Stimulated activated CD4-positive, alpha-beta T cell treated with anti-CD3 and anti-CD28 coated beads, Interleukin-2, amount 100 ng/mL, for 4 hours (primary cell): ENCODE measurements around the gene SMAD3.
A peak's percentile ranks its signal among the peaks of the same experiment; 100 is the strongest.
"Not testable (repeated sequence)": the region's sequence is repeated elsewhere in the genome, so short reads cannot be mapped to it uniquely, and the experiment has no call there.

ENCODE experiments used
- DNase-seq: peaks from one replicate; pipeline ENCODE4 v3.0.0-alpha.2; 2020; ENCODE audit warnings: low read depth

SMAD3 gene

DNA sequence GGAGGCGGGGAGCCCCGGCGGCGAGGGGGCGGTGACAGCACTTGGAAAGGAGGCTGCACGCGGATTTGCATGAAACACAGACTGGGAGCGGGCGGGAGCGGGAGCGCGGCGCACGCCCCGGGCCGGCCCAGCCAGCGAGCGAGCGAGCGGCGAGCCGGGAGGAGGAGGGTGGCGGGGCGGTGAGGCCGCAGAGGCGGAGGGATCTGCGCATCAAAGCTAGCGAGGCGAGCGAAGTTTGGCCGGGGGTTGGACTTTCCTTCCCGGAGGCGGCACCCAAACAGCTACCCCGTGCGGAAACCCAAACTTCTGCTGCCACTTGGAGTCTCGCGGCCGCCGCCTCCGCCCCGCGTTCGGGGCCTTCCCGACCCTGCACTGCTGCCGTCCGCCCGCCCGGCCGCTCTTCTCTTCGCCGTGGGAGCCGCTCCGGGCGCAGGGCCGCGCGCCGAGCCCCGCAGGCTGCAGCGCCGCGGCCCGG lies at the start of gene SMAD3:
Gene SMAD3, plus strand, starts transcription at position 72 of the 475 bp plus-strand sequence. CDS start 553 bp downstream, outside the sequence.
- peak; percentile 56 for DNase-seq

DNA sequence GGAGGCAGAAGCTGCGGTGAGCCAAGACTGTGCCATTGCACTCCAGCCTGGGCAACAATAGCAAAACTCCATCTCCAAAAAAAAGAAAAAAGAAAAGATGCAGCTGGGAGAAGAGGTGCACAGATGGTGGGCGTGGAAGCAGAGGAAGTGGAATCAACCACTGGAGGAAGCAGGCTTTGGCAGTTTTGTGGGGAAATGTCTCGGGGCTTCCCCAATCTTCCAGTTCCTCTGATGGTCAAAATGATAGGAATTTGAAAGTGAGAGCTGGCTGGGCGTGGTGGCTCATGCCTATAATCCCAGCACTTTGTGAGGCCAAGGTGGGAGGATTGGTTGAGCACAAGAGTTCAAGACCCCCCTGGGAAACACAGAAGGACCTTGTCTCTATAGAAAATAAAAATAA lies 48.1 kb upstream of the SMAD3 start:
- DNase-seq = no peak

DNA sequence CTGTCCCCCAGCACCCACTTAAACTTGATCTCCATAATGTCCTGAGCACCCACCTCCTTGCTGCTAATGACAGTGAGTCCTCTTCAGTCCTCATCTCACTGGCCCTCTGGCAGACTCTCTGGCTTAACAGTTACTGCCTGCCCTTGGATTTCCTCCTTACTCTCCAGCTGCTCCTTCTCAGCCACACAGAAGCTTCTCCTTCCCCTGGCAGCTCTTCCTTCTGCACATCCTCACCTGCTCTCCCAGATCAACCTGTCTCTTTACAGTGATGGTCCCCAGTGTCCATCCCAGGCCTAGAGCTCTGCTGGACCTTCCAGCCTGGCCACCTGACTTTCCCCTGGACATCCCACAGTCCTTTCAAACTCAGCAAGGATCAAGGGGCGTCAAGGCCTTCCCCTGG lies 47.4 kb upstream of the SMAD3 start:
- no peak for DNase-seq

DNA sequence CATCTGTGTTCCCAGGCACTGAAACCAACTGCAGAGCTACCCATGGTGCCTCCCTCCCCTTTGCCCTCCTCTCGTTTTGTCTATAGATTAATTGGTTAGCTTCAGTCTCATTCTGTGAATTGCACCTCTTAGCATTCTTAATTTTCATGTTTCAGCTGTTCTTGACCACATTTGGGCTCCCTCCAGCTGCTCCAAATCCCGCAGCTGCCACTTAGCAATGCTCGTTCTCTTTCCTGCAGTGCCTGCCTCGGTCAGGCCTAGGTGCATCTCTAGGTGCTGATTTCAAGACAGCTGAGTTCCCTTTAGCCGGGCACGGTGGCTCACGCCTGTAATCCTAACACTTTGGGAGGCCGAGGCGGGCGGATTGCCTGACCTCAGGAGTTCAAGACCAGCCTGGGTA lies 47.0 kb upstream of the SMAD3 start:
- DNase-seq = no peak

DNA sequence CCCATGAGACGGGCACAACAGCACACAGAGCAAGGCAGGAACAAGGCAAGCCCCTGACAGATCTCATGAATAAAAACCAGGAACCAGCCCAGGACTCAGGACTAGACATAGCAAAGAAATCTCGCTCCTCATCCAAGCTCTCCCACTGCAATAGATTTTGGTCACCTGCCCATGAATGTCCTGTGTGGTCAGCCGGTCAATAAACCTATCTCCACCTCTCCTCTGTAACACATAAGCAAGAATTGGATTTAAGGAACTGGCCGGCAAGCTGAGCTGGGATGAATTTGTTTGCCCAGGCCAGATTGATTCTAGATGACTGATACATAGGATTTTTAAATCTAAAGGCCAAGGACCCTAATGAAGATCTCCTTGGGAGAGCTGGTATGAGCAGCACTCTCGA lies 46.3 kb upstream of the SMAD3 start:
- no peak for DNase-seq

DNA sequence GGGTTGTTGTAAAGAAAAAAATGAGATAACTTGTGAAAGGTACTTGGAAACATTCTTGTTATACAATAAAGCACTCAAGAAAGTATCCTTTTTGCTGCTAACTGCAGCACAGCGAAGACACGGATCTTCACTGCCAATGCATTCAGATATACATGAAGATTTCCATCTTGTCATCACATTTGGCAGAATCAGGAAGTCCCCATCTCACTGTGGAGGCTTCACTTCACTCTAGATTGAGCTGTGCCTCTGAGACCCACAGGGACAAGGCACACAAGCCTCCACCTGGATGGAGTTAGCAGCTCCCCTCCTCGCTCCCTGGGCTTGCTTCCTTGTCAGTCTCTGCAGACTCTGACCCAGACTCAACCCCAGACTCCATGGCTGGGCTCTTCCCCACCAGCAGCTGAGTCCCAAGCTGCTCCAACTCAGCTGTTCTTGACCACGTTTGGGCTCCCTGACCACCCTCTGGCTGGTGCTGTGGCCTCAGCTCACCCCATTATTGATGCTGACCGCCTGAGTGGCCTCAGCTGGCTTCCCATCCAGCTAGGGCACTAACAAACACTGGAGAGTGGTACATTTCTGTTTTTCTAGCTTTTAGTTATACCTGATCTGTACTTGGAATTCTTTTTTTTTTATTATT lies 45.4 kb upstream of the SMAD3 start:
- no peak for DNase-seq

DNA sequence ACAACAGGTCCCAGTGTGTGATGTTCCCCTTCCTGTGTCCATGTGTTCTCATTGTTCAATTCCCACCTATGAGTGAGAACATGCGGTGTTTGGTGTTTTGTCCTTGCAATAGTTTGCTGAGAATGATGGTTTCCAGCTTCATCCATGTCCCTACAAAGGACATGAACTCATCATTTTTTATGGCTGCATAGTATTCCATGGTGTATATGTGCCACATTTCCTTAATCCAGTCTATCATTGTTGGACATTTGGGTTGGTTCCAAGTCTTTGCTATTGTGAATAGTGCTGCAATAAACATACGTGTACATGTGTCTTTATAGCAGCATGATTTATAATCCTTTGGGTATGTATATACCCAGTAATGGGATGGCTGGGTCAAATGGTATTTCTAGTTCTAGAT lies 44.7 kb upstream of the SMAD3 start:
- DNase-seq = not testable (repeated sequence)

DNA sequence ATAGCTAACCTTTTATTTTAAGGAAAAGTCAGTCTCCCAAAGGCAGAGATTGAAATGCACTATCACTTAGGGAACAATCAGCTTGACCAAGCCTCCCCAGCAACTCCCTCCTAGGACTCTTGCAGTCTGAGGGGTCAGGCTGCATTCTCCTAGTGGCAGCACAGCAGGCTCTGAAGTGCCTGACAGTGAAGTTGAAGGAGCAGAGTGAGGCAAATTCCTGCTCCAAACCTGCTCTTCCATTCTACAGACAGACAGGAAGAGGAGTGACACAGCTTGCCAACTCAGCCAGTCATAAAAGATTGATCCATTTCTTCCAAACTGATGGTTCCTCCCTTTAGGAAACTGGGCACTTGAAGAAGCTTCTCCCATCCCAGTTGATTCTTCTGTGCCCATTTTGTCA lies 43.9 kb upstream of the SMAD3 start:
- DNase-seq = no peak

DNA sequence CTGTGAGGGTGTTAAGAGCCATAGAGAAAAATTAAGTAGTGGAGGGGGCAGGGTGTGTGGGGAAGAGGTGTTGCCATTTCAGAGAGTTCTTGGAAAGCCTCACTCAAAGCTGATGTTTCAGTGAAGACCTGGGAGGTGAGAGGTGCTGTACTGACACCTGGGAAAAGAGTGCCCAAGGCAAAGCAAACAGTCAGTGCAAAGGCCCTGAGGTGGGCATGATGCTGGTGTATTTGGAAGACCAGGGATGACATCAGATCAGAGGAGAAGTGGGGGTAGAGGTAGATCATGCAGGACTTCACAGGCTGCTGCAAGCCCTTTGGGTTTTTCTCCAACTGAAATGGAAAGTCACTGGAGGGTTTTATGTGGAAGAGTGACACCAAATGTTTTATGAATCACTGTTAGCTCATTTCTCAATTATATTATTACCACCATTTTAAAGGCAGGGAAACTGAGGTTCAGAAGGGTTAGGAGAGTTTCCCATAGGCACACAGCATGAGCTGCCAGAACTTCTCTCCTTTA lies 42.8 kb upstream of the SMAD3 start:
- DNase-seq = no peak

DNA sequence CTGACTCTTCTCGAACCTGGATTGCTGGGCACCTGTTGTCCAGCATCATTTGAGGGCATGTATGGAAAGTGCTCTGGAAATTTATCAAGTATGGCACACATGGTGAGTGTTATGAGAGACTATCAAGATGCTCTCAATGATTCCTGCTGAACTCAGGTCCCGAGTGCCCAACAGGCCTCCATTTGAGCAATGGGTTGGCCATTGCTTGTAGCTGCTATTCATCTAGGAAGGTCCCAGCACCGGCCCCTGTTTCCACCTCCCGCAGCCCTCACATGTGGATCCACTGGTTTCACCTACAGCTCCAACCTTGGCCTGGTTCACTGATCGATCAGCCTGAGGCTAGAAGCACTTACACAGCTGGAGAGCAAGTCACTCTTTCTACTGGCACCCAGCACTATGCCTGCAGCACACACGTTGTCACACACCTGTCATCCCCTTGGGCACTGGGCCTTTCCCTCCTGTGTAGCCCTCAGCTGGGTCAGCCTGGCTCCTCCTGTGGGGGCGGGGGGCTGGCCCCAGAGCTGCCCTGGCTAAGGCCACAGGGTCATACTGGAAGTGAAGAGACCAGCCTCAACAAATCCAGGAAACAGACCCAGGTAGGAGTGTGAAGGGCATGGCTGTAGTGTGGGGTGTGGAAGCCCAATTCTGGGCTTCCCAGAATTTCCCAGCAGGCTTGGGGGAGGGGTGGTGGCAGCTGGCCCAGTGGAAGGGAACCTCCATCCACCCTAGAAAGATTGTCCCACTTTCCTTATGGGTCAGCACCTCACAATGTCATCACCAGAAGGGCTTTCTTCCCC lies 41.7 kb upstream of the SMAD3 start:
- DNase-seq = no peak

DNA sequence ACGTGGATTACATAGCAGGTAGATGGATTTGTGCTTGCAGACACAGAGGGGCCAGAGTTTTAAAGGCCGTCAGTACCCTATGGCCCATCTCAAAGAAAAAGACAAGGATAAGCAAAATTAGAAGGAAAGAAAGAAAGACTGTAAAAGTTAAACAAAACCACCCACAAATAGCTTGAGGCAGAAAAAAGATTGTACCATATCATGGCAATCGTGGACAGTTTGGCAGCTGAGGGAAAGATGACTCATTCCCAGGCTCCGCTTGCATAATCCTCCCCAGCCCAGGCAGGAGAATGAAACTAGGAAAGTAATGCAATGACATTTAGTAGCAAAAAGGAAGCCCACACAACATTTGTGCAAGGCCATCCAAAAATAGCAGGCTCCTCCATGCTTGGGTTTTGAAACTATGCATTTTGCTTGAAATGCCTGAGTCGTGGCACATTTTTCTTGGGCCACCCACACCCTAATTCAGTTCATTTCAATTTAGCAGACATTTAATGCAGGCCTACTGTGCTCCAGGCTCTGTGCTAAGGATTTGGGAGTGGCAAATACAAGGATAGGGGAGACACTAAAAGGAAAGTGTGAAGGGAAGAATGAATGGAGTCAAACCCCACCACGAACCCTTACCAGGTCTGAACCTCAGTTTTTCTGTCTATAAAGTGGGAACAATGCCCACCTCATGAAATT lies 40.9 kb upstream of the SMAD3 start:
- no peak for DNase-seq

DNA sequence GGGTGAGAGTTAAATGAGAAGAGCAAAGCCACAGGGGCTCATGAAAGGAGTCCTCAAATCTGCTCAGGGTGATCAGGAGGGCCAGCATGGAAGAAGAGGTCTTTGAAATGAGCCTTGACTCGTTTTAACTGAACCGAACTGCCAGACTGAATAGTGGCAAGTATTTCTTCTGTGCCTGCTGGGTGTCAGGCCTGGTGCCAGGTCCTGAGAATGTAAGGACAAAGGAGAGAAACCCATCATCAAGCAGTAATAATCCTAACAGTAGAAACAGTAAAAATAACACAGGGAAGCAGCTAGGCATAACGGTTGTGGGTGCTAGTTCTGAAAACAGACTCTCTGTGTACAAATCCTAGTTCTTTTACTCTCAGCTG lies 40.4 kb upstream of the SMAD3 start:
- no peak for DNase-seq

DNA sequence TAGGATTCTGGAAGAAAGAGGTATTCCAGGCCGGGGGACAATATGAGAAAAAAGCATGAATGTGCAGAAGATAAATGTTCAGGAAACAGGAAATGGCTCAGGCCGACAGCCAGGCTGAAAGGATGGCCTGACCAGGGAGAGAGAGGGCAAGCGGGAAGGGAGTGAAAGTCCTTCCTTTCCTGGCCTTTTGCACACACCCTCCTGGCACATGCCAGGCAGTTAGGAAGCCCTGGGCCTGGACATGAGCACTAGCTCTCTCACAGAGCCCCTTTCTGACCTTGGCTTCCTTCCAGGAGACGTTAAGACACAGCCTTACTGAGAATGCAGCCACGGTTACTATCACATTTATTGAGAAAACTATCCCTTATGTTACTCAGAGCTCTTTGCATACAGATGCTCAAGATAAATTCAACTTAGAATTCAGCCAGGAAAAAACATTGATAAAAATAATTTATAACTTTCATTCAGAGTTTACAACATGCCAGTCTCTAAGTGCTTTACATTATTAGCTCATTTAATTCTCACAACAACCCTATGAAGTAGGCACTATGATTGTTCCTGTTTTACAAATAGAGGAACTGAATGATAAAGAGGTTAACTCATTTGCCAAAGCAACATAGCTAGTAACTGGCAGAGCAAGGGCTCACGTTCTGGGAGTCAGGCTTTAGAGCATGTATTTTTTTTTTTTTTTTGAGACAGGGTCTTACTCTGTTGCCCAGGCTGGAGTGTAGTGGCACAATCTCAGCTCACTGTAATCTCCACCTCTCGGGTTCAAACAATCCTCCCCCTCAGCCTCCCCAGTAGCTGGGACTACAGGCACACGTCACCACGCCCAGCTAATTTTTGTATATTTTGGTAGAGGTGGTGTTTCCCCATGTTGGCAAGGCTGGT lies 39.4 kb upstream of the SMAD3 start:
- no peak for DNase-seq

DNA sequence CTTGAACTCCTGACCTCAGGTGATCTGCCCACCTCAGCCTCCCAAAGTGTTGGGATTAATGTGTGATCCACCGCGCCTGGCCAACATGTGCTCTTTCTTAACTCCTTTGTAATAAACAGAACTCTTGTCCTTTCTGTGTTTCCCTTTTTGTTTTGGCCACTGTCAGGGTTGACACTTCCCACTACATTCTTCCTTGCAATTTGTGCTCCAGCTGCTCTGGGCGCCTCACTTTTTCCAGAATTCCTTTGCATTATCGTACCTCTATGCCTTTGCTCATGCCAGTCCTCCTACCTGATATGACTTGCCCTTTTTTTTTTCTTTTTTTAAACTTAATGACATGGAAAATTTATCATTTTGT lies 38.8 kb upstream of the SMAD3 start:
- no peak for DNase-seq

DNA sequence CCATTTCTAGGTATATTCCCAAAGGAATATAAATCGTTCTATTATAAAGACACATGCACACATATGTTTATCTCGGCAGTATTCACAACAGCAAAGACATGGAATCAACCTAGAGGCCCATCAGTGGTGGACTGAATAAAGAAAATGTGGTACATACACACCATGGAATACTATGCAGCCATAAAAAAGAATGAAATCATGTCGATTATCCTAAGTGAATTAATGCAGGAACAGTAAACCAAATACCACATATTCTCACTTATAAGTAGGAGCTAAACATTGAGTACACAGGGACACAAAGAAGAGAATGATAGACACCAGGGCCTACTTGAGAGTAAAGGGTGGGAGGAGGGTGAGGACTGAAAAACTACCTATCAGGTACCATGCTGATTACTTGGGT lies 37.0 kb upstream of the SMAD3 start:
- not testable (repeated sequence) for DNase-seq

DNA sequence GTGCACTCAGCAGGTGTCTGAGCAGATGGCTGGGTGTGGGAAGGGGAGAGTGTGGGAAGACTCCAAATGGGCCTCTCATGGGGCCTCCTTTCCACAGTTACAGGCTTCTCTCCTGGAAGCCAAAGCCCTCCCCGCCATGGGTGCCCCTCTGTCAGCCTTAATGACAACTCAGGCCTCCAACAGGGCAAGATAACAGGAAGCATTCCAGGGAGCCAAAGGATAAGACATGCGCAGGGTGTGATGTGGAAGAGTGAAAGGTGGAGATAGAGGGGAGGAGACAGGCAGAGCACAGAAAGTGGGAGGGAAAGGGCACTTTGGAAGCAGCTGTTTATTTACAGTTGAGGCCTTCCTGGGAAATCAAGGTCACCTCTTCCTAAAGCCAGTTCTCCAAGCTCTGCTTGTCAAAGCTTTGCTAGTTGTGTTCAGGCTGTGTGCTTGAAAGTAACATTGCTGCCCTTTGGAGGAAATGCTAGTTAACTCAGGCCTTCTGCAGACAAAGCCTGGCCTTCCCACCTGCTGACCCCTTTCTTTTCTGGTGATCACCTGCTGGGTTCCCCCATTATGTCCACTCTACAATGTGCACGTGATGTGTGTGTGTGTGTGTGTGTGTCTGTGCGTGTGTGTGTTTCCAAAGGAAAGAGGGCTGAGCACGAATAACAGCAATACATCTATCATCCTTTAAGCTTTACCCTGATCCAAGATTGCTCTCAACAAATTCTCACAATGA lies 35.2 kb upstream of the SMAD3 start:
- DNase-seq = no peak

DNA sequence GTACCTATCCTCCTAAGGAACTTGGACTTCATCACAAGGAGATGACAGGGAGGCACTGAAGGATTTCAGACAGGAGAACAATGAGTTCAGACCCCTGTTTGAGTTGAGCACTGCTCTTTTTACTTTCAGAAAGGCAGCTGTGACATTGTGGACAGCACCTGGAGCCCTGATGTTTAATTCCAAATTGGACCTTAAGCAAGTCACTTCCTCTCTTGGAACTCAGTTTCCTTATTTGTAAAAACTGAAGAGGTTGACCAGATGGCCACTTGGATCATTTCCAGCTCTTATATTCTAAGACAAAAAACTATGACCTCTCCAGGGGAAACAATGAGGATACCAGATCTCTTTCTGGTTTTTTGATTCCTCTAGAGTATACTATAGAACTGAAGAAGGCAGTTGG lies 34.1 kb upstream of the SMAD3 start:
- DNase-seq = no peak

DNA sequence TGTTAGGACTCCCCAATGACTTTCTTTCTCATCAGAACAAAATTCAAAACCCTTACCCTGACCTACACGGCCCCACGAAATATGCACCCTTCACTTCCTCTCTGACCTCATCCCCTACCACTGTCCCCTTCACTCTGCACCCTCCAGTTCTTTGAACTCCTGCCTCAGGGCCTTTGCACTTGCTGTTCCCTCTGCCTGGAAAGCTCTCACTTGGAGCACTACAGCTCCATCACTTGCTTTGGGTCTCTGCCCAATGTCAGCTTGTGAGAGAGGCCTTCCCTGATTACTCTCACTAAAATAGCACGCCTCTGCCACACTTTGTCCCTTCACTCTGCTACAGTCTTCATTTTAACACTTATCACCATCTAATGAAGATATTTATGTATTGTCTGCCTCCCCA lies 32.8 kb upstream of the SMAD3 start:
- no peak for DNase-seq

DNA sequence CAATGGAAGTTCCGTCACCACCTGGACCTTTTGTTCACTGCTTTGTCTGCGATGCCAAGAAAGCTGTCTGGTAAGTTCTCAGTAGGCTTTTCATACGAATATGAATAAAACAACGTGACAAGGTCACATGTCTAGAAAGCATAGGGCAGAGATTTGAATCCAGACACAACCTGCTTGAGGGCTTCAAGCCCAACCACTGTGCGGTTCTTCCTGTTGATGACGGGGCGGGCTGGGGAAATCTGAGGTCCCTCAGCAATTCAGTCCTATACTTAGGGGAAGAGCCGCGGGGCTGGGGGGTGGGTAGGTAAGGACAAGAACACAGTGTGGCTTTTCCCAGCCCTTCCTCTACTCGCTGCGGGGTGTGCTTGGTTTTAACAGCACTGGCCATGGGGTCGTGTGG lies 32.4 kb upstream of the SMAD3 start:
- DNase-seq = peak; percentile 16

DNA sequence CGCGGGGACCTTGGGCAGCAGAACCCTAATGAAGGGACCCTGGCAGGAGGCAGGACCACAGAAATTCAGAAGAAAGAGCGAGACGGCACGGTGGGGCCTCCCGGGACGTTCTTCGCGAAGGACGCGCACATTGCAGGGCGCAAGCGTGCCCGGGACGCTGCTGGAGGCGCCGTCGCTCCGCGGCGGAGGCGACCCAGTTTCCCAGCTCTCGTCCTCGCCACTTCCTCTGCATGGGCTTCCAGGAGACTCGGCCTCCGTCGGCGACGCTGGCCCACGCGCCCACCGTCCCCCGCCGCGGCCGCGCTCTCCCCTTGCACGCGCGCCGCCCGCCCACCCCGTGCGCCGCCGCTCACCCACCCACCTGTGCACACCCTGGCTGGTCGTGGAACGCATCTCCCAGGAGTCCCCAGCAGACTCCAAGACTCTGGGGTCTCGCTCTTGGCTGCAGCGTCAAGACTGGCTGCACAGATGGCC lies 31.8 kb upstream of the SMAD3 start:
- DNase-seq = no peak

DNA sequence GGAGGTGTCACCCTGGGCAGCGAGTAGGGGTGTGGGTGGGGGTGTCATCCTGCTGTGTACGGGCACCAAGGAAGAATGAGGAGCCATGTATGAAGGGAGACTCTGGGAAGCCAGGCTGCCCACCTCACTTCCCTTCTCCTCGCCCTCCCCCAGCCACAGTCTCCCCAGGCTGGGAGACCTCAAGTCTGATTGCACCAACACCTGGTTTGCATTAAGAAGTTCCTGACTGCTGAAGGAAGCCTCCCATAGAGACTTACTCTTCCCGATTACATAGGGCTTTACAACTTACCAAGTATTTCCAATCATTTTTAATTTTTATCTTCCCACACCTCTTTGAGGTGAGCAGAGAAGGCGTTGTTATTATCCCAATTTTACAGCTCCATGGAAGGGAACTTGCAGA lies 29.5 kb upstream of the SMAD3 start:
- DNase-seq = no peak
